Osteocyte (in vitro differentiated cells): Measurements from ENCODE around the gene SMIM7. TPM values are rescaled to one million over a fixed set of nuclear protein-coding genes. Genes with fewer than 3 reads are reported as not detected.

Experiments used
- DNase-seq: peaks from one replicate; pipeline ENCODE4 v3.0.0; 2021; ENCODE audit warnings: mixed read lengths; ENCODE audit not compliant: unreplicated experiment; ENCODE audit errors: extremely low spot score
- H3K27ac Mint-ChIP-seq: one replicate; pipeline ENCODE4 v1.8.0; 2021; ENCODE audit warnings: mild to moderate bottlenecking, mixed read lengths; ENCODE audit not compliant: unreplicated experiment
- H3K27me3 Mint-ChIP-seq: one replicate; pipeline ENCODE4 v1.8.0; 2021; ENCODE audit warnings: mixed read lengths; ENCODE audit not compliant: unreplicated experiment
- H3K36me3 Mint-ChIP-seq: one replicate; pipeline ENCODE4 v1.8.0; 2021; ENCODE audit warnings: mixed read lengths; ENCODE audit not compliant: unreplicated experiment
- H3K4me1 Mint-ChIP-seq: one replicate; pipeline ENCODE4 v1.8.0; 2021; ENCODE audit warnings: mixed read lengths; ENCODE audit not compliant: unreplicated experiment
- H3K4me3 Mint-ChIP-seq: one replicate; pipeline ENCODE4 v1.8.0; 2021; ENCODE audit warnings: mild to moderate bottlenecking, moderate library complexity, mixed read lengths; ENCODE audit not compliant: unreplicated experiment
- H3K9me3 Mint-ChIP-seq: one replicate; pipeline ENCODE4 v1.8.0; 2021; ENCODE audit warnings: mixed read lengths; ENCODE audit not compliant: unreplicated experiment
- CTCF ChIP-seq: fragments of 200-600 bp; sonication (generic); IDR thresholded peaks from 2 replicates; pipeline ENCODE4 v1.5.0; 2021; ENCODE audit warnings: antibody characterized with exemption, mild to moderate bottlenecking, moderate library complexity
- total RNA-seq: library from RNA; stranded (reverse); gene quantifications from 2 replicates; pipeline ENCODE4 v1.2.1, GENCODE V29; 2021

The SMIM7 gene
- total RNA-seq, 1 donor from 2014 or later = 60.5 TPM

GRCh38 chr19:16623576-16623975 is 36.4 kb downstream of the SMIM7 start:
- Mint-ChIP-seq H3K27ac (no peak overlapping the region), H3K36me3 (peaks cover 4% of the 10 kb centered on the region), H3K4me1 (peaks cover 36% of the 10 kb centered on the region), H3K9me3 (no peaks in the 10 kb centered on the region), H3K27me3 (no peaks in the 10 kb centered on the region), H3K4me3 (no peak overlapping the region)
- DNase-seq = no peak
- TF ChIP-seq CTCF = no peak

- peaks cover 4% of the 10 kb centered on the region for H3K36me3 Mint-ChIP-seq
- no peak for DNase-seq
- no peak overlapping the region for H3K27ac Mint-ChIP-seq
- peaks cover 34% of the 10 kb centered on the region for H3K4me1 Mint-ChIP-seq
- no peaks in the 10 kb centered on the region for H3K27me3 Mint-ChIP-seq
- H3K4me3 Mint-ChIP-seq = no peak overlapping the region
- no peaks in the 10 kb centered on the region for H3K9me3 Mint-ChIP-seq
- TF ChIP-seq CTCF = no peak
These were observed 36.9 kb downstream of the SMIM7 start for GRCh38 chr19:16623066-16623465.

- no peak overlapping the region for H3K4me3 Mint-ChIP-seq
These were observed 38.7 kb downstream of the SMIM7 start for GRCh38 chr19:16621165-16621800.

GRCh38 chr19:16620584-16620983 is 39.4 kb downstream of the SMIM7 start:
- DNase-seq = no peak
- Mint-ChIP-seq H3K27ac (no peak overlapping the region), H3K9me3 (no peaks in the 10 kb centered on the region), H3K4me1 (peaks cover 18% of the 10 kb centered on the region), H3K4me3 (no peak overlapping the region), H3K27me3 (no peaks in the 10 kb centered on the region), H3K36me3 (peaks cover 3% of the 10 kb centered on the region)
- no peak for TF ChIP-seq CTCF

More at GRCh38 chr19:16621165-16621800, 38.7 kb downstream of the SMIM7 start:
- no peak for DNase-seq
- no peak overlapping the region for H3K27ac Mint-ChIP-seq
- no peaks in the 10 kb centered on the region for H3K9me3 Mint-ChIP-seq
- H3K4me1 Mint-ChIP-seq = peaks cover 25% of the 10 kb centered on the region
- no peaks in the 10 kb centered on the region for H3K27me3 Mint-ChIP-seq
- TF ChIP-seq CTCF = no peak
- peaks cover 4% of the 10 kb centered on the region for H3K36me3 Mint-ChIP-seq

GRCh38 chr19:16620018-16620417 is 39.9 kb downstream of the SMIM7 start:
- H3K4me1 Mint-ChIP-seq = peaks cover 15% of the 10 kb centered on the region
- H3K9me3 Mint-ChIP-seq = no peaks in the 10 kb centered on the region
- H3K27ac Mint-ChIP-seq = no peak overlapping the region

More at GRCh38 chr19:16620018-16620417, 39.9 kb downstream of the SMIM7 start:
- H3K4me3 Mint-ChIP-seq = no peak overlapping the region
- TF ChIP-seq CTCF = no peak
- H3K36me3 Mint-ChIP-seq = no peaks in the 10 kb centered on the region
- DNase-seq = no peak
- no peaks in the 10 kb centered on the region for H3K27me3 Mint-ChIP-seq
